Breast epithelium (tissue), 4 donors: ENCODE measurements around the gene COX7A2. TPM values are rescaled to one million over a fixed set of nuclear protein-coding genes. Genes with fewer than 3 reads are reported as not detected.

Source experiments
- DNase-seq, 2 donors: peaks; one replicate each; pipeline ENCODE4 v3.0.0-alpha.2; 2019; ENCODE audit warnings: low spot score in 2 of 2
- H3K27ac ChIP-seq, 2 donors: fragments of 200-600 bp; sonication (generic) in 1 of 2; one replicate each; pipeline ENCODE4 v1.5.1; 2016 to 2019; ENCODE audit warnings: mild to moderate bottlenecking in 1 of 2
- H3K27me3 ChIP-seq, 2 donors: fragments of 200-600 bp; sonication (generic) in 1 of 2; one replicate each; pipeline versions ENCODE4 v1.5.1 to v1.6.0; 2017 to 2019; ENCODE audit warnings: control low read depth in 1 of 2, mild to moderate bottlenecking in 1 of 2
- H3K36me3 ChIP-seq: fragments of 200-600 bp; one replicate; pipeline ENCODE4 v1.5.1; 2019
- H3K4me1 ChIP-seq, 2 donors: fragments of 200-600 bp; sonication (generic); one replicate each; pipeline ENCODE4 v1.5.1; 2016 to 2019; ENCODE audit warnings: control low read depth in 1 of 2
- H3K4me3 ChIP-seq, 3 donors: fragments of 200-600 bp; sonication (generic); 1 replicate in 2 of 3; 2 replicates in 1 of 3; pipeline ENCODE4 v1.5.1; 2016 to 2019; ENCODE audit warnings: mild to moderate bottlenecking in 3 of 3, moderate library complexity in 2 of 3
- H3K9me3 ChIP-seq, 2 donors: fragments of 200-600 bp; sonication (generic) in 1 of 2; one replicate each; pipeline ENCODE4 v1.5.1; 2016 to 2019; ENCODE audit warnings: control low read depth in 1 of 2
- POLR2A ChIP-seq: fragments of 450-650 bp; IDR thresholded peaks from one replicate; pipeline ENCODE4 v1.6.1; 2016; ENCODE audit warnings: antibody characterized with exemption, mild to moderate bottlenecking, moderate library complexity
- POLR2AphosphoS5 ChIP-seq, 3 donors: sonication (generic); formaldehyde crosslinking; IDR thresholded peaks; one replicate each; pipeline ENCODE4 v1.6.1; 2017; ENCODE audit warnings: antibody characterized with exemption in 3 of 3
- intact Hi-C: fragments of 100-400 bp; cut with DNase I; formaldehyde crosslinking; loops from one replicate; pipeline ENCODE4 v1.15.1; 2023; ENCODE audit warnings: low total_unique reads
- total RNA-seq, 3 donors: library from RNA; depleted of rRNA; stranded (reverse); fragments of >200 nt; gene quantifications; one replicate each; pipeline ENCODE4 v1.1.0, GENCODE V29; 2016
- TF ChIP-seq, protein P1 (sequence below), 3 donors: fragments of 450-650 bp; IDR thresholded peaks; one replicate each; pipeline ENCODE4 v1.5.1; 2016 to 2017; ENCODE audit warnings: antibody characterized with exemption in 3 of 3, mild to moderate bottlenecking in 3 of 3, moderate library complexity in 3 of 3

COX7A2 gene, protein sequence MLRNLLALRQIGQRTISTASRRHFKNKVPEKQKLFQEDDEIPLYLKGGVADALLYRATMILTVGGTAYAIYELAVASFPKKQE
- total RNA-seq = 100 to 1,000 TPM; 171 to 206 (median 204) TPM

GRCh38 chr6:75243333-75244062 lies at the start of gene COX7A2:
TSS of gene COX7A2 (minus strand) at chr6:75243801. CDS start at chr6:75243734, 67 bp downstream.
- intact Hi-C loops = no loop called here
- no peaks in the 10 kb centered on the region for H3K9me3 ChIP-seq
- H3K36me3 ChIP-seq = peaks cover 3% of the 10 kb centered on the region
- peak within 1 kb of the TSS; percentile 95 to 96 for H3K27ac ChIP-seq
- H3K4me3 ChIP-seq = peak within 1 kb of the TSS; percentile 72 to 89 (median 83)
- H3K4me1 ChIP-seq = no peaks in the 10 kb centered on the region
- DNase-seq = peak; percentile 89 to 90
- TF ChIP-seq, protein P1, sequence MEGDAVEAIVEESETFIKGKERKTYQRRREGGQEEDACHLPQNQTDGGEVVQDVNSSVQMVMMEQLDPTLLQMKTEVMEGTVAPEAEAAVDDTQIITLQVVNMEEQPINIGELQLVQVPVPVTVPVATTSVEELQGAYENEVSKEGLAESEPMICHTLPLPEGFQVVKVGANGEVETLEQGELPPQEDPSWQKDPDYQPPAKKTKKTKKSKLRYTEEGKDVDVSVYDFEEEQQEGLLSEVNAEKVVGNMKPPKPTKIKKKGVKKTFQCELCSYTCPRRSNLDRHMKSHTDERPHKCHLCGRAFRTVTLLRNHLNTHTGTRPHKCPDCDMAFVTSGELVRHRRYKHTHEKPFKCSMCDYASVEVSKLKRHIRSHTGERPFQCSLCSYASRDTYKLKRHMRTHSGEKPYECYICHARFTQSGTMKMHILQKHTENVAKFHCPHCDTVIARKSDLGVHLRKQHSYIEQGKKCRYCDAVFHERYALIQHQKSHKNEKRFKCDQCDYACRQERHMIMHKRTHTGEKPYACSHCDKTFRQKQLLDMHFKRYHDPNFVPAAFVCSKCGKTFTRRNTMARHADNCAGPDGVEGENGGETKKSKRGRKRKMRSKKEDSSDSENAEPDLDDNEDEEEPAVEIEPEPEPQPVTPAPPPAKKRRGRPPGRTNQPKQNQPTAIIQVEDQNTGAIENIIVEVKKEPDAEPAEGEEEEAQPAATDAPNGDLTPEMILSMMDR (IDR thresholded peaks at IDR 0.05) = no peak
- TF ChIP-seq POLR2A (peak; percentile 90), POLR2AphosphoS5 (IDR thresholded peaks at IDR 0.05) (peak; percentile 91 to 99 (median 93))
- H3K27me3 ChIP-seq = no peaks in the 10 kb centered on the region

DNA sequence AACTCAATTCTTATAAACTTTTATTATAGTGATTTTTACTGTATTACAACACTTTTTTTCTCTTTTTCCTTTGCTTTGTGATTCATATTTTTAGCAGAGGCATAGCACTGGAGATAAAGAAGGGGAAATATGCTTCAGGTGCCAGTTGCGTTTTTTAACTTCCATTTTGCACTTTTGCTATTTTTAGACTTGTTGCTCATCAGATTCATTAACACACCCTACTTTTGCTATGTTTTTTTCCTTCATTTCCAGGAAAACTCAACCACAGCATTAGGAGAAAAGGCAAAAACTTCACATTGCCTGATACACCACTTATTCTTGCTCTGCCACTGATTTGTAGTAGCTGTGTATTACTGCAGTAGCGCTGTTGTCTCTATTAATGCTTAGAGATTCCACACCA lies 49.0 kb upstream of the COX7A2 start:
- Histone ChIP-seq H3K4me1 (no peaks in the 10 kb centered on the region), H3K4me3 (no peak overlapping the region), H3K27me3 (no peaks in the 10 kb centered on the region), H3K36me3 (no peaks in the 10 kb centered on the region), H3K27ac (no peak overlapping the region), H3K9me3 (no peaks in the 10 kb centered on the region)
- DNase-seq = no peak
- TF ChIP-seq POLR2A (no peak), POLR2AphosphoS5 (IDR thresholded peaks at IDR 0.05) (no peak)
- TF ChIP-seq, protein P1 (IDR thresholded peaks at IDR 0.05) = no peak
- intact Hi-C loops = no loop called here

GRCh38 chr6:75291744-75292143 lies 48.1 kb upstream of the COX7A2 start:
- intact Hi-C loops = no loop called here
- Histone ChIP-seq H3K9me3 (no peaks in the 10 kb centered on the region), H3K27me3 (no peaks in the 10 kb centered on the region), H3K36me3 (no peaks in the 10 kb centered on the region), H3K4me3 (no peak overlapping the region), H3K27ac (no peak overlapping the region), H3K4me1 (no peaks in the 10 kb centered on the region)
- TF ChIP-seq POLR2AphosphoS5 (IDR thresholded peaks at IDR 0.05) (no peak), POLR2A (no peak)
- TF ChIP-seq, protein P1 (IDR thresholded peaks at IDR 0.05) = no peak
- no peak for DNase-seq

GRCh38 chr6:75291331-75291730 lies 47.7 kb upstream of the COX7A2 start:
- TF ChIP-seq POLR2A = no peak
- H3K4me3 ChIP-seq = no peak overlapping the region
- H3K36me3 ChIP-seq = no peaks in the 10 kb centered on the region
- H3K9me3 ChIP-seq = no peaks in the 10 kb centered on the region
- H3K4me1 ChIP-seq = peaks cover 0 to 1% of the 10 kb centered on the region in 2 donors
- no peak for DNase-seq
- H3K27ac ChIP-seq = no peak overlapping the region
- intact Hi-C loops = no loop called here
- no peaks in the 10 kb centered on the region for H3K27me3 ChIP-seq

GRCh38 chr6:75290136-75290945 lies 46.7 kb upstream of the COX7A2 start:
- no peak for TF ChIP-seq POLR2AphosphoS5 (IDR thresholded peaks at IDR 0.05)
- TF ChIP-seq, protein P1 (IDR thresholded peaks at IDR 0.05) = no peak
- no peaks in the 10 kb centered on the region for H3K9me3 ChIP-seq
- intact Hi-C loops = no loop called here
- no peaks in the 10 kb centered on the region for H3K36me3 ChIP-seq
- peak overlapping the region in 1 of 2 donors; percentile 2 for H3K27ac ChIP-seq
- H3K4me3 ChIP-seq = no peak overlapping the region
- DNase-seq = no peak
- H3K4me1 ChIP-seq = peaks cover 0 to 10% of the 10 kb centered on the region in 2 donors
- no peaks in the 10 kb centered on the region for H3K27me3 ChIP-seq
